ENCODE results near the gene TBCCD1.

DNA sequence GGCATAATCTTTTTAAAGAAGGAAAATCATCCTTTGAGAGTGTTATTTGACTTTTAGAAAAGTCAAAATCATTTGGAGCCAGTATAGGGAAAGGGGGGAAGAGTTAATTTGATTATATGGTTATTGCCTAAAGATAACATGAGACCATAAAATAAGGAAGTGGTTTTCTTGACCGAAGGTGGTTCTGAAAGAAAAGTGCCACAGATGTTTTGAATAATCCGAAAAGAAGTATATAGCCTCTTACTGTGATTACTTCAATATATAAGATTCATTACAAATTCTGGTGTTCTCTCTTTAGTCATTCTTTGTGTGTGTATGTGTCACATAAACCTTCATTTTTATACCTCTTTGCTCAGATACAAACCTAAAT is 4.5 kb upstream of the TBCCD1 start:
- TF ChIP-seq POLR2A (IDR thresholded peaks at IDR 0.05) = no peak
- TF ChIP-seq, protein P1, sequence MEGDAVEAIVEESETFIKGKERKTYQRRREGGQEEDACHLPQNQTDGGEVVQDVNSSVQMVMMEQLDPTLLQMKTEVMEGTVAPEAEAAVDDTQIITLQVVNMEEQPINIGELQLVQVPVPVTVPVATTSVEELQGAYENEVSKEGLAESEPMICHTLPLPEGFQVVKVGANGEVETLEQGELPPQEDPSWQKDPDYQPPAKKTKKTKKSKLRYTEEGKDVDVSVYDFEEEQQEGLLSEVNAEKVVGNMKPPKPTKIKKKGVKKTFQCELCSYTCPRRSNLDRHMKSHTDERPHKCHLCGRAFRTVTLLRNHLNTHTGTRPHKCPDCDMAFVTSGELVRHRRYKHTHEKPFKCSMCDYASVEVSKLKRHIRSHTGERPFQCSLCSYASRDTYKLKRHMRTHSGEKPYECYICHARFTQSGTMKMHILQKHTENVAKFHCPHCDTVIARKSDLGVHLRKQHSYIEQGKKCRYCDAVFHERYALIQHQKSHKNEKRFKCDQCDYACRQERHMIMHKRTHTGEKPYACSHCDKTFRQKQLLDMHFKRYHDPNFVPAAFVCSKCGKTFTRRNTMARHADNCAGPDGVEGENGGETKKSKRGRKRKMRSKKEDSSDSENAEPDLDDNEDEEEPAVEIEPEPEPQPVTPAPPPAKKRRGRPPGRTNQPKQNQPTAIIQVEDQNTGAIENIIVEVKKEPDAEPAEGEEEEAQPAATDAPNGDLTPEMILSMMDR (IDR thresholded peaks at IDR 0.05) = no peak
- TF ChIP-seq EP300 (IDR thresholded peaks at IDR 0.05) = no peak
- TF ChIP-seq POLR2AphosphoS5 (IDR thresholded peaks at IDR 0.05) = no peak
